Islet precursor cell (in vitro differentiated cells): Measurements from ENCODE around the gene SIGMAR1.

ENCODE experiments used
- DNase-seq: peaks from one replicate; pipeline ENCODE4 v3.0.0-alpha.2; 2018

The SIGMAR1 gene

DNA sequence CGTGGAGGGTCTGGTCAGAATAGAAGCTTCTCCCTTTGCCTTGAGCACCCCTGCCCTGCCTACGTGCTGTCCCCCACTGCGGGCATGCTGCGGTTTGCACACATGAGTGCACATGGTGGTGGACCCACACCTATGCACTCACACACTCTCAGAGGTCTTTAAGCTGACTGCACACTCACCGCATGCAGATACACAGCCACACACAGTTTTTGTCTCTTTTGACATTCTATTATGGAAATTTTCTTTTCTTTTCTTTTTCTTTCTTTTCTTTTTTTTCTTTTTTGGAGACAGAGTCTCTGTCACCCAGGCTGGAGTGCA, 8.1 kb downstream of the SIGMAR1 start:
- no peak for DNase-seq

DNA sequence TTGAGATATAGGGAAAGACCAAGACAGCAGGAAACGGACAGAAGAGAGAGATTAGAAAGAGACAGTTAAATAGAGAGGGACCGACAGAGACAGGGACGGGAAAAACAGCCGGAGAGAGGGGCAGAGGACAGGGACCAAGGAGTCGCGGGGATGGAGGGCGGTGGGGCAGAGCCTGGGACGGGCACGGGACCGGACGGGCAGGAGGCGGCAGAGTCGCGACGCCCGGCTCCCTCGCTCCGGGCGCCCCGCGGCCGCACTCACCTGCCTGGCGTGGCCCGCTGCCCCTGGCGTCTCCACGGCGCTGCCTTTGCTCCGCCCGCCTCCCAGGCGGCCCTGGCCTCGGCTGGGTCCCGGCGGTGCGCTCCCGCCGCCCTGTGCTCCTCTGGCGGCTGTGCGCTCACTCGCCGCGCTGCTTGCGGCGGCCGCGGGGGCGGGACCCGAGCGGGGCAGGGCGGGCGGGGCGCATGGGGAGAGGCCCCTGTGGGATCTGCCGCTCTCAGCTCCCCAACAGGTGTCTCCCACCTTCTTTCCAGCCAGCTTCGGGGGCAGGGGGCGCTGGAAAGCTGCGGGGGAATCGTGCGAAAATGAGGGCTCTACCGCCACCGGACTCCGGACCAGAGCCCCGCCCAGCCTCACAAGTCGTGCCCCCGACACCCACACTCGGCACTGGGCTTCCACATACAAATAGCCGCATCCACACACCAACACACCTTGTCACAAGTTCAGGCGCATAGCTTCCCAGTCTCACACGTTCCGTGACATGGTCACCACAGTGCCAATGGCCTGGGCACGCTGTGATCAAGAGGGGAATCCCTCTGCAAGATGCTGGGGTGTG, 8.7 kb downstream of the SIGMAR1 start, which contains the start of gene ARID3C:
TSS of gene ARID3C (minus strand) at position 411 of the 835 bp plus-strand sequence. CDS start 1,052 bp downstream, outside the sequence.
- peak; percentile 75 for DNase-seq

DNA sequence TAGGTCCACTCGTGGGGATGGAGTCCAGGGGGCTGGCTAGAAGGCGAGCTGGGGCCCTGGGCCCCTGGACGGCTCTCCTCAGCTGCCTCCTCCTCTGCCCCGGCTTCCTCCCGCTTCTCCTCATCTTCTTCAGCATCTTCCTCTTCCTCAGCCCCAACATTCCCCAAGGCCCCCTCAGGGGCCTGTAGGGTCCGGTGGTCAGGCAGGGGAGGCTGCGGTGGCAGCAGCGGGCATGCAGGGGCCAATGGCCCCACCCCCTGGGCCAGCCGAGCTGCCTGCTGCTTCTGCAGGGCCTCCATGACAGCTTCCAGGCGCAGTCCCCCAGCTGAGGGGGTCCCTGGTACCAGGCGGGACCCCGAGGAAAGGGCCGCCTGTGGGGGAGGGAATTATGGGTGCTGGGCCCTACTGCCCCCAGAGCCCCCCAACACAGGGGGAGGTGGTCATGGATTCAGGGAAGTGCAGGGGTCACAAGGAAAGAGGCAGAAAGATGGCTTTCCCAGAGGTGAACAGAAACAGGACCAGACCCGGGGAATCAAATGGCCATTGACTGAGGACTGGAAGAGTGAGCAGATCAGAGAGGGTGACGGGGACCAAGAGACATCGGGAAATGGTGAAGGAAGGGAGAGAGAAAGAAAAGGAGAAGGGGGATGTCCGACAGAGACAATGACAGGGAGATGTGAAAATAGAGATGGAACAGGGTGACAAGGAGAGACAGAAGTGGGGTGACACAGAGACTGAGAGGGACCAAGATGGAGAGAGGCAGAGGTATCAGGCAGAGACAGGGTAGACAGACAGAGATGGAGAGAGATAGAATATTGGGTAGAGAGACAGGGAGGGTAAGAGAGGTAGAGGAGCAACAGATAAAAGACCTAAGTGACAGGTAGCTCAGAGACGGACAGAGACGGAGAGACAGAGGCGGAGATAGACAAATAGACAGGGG, 9.6 kb downstream of the SIGMAR1 start:
- DNase-seq, result no peak

DNA sequence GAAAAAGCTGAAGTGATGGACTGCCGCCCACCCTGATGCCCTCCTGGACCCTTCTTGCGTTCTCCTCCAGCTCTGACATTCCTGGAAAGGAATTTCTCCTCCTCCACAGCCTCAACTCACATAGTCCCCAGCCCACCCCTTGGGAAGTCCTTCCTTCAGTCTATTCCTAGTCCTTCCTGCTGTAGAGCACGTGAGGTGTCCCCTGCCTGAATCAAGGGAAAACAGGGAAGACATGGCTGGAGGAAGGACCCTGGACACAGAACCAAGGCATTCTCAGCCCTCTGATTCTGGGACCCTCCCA, 12.5 kb downstream of the SIGMAR1 start:
- no peak for DNase-seq

DNA sequence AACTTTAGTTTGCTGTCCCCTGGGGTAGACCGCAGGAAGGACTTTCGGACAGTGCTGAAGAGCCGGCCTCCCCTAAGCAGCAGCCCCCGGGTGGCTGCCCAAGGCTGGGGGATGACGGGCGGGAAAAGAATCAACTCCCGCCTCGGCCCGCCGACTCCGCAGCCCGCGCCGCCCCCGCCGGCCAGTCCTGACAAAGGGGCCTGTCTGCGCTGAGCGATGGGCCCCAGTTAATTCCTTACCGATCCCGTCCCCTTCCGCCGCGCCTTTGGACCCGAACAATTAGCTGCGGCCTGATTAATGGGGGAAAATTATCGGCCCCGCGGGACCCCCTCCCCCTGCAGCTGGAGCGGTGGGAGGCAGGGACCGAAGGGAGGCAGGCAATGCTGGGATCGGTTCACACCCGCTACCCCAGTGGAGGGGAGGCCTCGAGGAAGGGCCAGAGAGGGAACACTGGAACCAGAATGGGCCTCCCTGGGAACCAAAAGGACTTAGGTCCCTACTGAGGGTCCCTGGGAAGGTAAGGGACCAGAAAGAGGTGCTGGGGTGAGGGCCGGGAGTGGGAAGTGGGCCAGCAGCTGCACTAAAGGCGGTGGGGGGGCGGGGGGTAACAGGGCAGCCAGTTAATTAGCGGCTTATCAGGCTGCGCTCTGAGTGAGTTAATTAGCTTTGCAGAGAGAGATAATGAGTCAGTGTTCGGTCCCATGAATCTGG, 13.0 kb downstream of the SIGMAR1 start:
- no peak for DNase-seq

DNA sequence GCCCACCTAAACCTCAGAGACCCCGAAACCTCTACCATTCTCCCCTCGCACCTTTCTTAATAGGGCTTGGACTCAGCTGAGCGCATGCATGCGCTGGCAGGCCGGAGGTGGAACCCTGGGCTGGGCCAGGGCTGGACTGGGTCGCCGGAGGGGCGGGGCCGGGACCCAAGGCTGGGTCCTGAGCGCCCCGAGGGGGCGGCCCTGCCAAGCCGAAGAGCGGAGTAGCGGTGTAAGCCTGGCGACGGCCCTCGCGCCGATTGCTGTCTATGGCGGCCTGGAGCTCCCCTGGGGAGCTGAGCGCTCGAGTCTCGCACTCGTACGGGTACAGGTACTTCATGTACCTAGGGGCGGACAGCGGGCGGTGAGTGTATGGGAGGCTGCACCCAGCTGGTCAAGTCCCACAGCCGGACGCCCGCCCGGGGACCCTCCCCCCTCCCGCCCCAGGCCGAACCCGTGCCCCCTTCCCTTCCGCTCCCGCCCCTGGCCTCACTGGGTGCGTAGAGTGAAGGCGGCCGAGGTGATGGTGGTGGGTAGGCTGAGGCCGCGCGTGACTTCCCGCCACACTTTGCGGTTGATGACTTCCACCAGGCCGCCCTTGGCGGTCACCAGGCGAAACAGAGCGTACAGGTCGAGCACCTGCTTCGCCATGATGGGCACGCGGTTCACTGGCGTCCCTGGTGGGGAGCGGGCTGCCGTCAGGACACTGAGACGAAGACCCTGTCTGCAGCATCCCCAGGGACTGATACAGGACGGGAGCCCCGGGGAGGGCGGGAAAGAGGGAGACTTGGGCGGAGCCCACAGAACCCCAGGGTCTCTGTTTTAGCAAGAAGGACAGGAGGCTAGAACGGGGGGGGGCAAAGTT, 14.0 kb downstream of the SIGMAR1 start:
- no peak for DNase-seq

DNA sequence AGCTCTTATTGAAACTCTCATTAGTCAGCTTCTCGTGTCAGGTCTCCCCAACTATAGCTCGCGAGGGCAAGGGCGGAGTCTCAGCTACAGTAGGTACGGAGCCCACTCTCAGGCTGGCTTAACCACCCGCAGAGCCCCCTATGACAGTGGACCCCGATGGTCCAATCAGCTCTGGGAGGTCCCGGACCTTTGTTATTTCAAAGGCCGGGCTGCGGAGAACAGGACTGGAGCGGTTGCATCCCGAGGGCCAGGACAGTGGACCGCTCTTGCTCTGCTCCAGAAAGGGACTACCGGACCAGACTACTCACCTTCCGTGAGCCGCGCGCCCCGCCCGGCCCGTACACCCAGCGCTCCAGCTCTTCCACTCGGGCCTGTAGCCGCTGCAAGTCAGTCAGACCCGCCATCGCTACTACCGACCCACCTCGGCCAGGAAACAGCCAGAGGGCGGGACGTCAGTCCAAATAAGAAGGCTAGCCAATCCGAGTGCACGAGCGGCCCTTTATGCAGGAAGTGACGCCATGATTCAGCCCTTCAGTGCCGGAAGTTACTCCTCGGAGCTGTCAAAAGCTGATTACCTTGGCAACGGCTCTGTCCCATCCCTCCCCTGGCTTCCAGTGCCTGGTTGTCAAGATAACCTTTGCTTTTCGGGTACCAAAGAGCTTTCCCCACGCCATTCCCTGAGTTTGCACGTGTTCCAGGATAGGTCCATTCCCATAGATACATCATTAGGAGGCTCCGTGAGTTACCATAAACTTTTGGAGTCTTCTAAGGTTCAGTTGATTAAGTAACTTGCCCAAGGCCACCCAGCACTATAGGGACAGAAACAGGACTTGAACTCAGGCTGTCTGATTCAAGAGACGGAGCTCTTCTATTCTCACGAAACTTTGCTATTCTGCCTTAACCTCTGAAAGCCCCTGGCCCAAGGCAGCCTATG, 17.3 kb downstream of the SIGMAR1 start, which contains the start of gene DCTN3:
TSS of gene DCTN3 (minus strand) at position 435 of the 934 bp plus-strand sequence. CDS start at position 404, 31 bp downstream.
- peak; percentile 96 for DNase-seq

DNA sequence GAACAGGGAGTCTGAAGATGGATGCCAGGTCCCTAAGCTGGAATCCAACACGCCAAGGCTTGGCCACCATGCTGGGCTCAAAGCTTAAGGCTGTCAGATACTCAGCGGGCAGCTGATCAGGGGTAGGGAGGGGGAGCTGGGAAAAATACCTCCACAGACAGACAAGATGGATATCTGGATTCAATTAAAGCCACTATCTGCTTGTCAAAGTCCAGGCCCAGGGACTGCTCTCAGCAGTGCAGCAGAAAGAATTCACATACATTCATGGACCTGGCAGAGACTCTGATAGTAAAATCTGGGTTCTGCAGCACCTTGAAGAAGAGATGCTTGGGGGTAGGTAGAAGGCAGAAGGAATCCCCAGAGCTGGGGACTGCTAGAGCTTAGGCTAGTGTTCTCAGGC, 22.5 kb downstream of the SIGMAR1 start:
- DNase-seq, result no peak

DNA sequence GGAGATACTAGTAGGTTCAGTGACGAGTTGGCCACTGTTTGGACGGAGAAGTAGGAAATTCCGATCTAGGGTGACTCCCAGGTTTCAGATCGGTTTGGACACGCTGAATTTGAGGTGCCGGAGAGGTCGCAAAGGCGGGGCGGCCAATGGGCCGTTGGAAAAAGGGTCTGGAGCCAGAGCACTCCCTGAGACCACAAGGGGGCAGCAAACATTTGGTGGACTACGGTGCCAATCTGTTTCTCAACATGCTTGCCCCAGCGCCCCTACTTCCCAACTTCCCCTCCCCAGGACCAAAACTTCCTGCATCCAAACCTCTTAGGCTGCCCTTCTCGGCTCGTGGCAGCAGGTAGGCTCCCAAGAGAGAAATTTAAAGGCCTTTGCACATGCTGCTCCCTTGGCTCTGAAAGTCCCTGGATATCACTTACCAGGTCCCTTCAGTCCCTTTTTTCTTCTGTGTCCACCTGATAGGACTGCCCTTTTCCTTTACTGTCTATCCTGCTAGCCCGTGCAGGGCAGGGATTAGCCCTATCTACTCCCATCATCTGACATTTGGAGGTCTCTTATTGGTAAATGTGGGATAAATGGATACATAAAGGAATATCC, 24.7 kb downstream of the SIGMAR1 start:
- DNase-seq, result peak; percentile 78

DNA sequence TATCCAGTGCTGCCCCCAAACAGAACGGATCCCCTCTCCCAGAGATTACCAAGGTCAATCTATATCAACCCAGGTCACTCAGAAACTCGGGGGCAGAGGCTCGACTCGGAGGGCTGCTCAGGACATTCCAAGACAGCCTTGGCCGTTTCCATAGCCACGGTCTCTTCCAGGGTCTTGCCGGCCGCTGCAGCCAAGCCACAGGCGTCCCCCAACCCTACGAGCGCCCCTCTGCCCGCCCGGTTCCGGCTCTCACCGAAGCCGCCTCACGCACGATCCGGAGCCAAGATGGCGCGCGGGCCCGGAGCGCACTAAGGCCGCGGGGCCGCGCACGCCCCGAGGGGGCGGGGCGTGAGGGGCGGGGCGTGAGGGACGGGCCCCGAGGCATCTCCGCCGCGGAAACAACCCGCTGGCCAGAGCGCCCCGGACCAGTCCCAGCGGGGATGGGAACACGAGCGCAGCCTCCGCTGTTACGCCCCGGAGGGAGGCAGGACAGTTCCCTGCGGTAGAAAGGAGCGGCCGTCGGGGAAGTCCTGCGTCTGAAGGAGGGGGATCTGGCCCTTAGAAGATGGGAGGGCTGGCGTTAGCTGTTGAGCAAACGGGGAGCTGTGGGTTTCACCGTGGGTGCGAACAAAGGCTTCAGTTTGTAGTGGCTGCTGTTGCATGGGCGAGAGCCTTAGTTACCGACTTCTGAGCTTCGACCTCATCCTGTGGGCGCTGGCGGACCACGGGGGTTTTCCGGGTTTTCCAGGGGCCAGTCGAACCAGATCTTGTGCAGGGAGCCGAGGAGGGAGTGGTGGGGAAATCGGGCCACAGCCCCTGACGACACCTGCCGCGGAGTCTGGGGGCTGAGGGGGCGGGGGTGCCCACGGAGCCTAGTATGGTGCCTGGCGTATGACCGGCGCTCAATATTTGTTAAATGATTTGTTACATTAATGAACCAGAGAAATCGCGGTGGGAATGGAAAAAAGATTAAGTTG, 25.5 kb downstream of the SIGMAR1 start, which contains the start of gene RPP25L:
TSS of gene RPP25L (minus strand) at position 287 of the 977 bp plus-strand sequence. CDS start 801 bp downstream, outside the sequence.
- DNase-seq, result peak; percentile 88

DNA sequence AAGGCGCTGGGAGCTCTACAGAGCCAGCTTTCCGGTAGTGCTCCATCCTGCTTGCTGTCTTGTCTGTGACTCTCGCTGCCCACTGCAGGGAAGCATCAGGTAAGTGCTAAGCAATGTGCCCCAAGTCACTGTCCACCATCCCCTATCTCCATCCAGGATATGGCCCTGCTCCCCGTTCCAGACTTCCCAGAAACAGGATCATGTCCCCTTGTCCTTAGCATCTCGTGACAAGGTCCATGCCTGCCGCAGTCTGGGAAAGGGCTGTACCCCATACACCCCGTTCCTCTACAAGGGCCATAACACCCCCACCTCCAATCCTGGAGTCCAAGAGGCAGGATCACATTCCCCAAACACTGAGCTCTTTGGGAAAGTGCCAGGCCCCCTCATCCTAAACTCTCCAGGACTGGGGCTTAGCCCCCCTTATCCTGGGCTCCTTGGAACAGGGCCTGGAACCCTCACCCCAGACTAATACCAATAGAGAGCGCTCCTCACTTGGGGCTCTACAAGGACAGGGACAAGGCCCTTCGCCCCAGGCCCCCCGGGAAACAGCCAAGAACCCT, 26.3 kb downstream of the SIGMAR1 start:
- no peak for DNase-seq

DNA sequence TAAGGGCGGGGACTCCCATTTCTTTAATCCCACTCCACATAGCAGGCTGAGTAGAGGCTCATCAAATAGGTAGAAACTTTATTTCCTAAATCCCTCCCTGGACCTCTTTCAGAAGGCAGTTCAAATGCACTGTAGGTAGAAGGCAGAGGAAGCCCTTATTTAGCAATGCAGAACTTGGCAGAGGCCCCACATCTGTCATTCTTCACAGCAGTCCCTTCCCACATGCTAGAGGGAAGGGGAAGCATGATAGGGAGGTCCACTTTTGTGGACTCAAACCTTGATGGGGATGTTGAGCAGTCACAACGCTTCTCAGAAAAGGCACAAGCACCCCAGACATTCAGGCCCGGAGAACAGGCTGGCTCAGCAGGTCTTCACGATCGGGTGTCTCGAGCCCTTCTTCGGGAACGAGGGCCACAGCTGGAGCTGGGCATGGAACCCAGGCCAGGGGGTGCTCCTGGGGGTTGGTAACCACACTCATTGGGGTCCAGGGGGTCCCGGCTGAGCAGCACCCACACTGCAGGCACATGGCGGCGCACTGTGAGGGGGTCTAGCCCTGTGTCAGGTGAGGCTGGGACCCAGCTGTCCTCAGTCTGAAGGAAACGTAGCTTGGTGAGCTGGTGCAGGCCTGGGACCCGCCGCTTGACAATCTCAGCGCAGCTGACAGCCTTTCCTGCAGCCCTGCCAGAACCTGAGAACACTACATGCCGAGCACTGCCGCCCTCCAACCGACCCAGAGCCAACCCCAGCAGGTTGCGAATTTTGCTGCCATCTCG, 27.0 kb downstream of the SIGMAR1 start:
- no peak for DNase-seq

DNA sequence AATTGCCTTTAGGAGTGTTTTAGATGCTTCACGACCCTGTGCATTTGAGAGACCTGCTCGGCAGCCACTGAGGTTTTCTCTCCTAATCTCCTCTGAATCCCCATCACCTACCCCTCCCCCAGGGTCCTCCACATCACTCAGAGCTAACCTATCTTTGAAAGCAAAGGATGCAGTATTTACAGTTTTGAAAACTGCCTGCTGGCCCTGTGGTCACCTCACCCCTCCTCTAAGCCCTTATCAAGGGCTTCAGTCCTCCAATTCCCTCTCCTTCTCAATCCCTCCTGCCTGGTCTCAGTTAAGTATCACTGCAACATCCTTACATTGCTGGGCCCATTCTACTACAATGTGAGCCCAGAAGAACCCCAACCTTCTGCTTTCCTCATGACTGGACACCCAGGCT, 30.3 kb downstream of the SIGMAR1 start:
- DNase-seq, result no peak

DNA sequence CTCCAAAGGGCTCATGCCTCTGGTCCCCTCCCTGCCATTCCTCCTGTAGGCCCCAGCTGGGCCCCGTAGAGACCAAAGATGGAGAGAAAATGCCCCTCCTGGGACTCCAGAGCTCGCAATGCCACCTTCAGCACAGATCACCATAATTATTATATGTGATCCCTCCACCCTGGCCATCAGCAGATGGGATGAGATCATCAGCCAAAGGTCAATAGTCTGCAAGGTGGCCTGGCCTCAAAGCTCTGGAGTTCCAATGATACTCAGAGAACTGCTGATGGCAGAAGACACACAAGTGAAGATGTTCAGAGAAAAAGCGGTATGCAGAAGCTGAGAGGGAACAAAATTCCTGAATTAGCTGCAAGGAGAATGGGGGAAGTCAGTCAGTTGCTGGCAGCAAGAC, 30.7 kb downstream of the SIGMAR1 start:
- DNase-seq, result no peak

DNA sequence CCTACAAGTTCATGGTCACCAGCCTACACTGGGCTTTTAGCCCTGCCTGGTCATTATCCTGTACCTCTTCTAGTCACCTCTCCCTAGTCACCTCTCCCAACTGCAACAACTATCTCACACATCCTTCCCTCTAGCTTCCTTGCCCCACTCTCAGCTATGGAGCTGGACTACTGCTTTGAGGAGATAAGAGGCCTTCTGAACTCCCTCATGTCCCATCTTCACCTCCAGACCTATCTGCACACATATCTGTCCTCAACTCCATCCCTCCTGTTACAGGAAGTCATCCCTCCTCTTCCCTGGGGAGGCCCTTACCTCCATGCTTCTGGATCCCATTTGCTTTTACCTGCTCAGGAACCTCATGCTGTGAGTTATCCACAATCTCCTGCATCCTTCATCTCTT, 31.4 kb downstream of the SIGMAR1 start:
- no peak for DNase-seq

DNA sequence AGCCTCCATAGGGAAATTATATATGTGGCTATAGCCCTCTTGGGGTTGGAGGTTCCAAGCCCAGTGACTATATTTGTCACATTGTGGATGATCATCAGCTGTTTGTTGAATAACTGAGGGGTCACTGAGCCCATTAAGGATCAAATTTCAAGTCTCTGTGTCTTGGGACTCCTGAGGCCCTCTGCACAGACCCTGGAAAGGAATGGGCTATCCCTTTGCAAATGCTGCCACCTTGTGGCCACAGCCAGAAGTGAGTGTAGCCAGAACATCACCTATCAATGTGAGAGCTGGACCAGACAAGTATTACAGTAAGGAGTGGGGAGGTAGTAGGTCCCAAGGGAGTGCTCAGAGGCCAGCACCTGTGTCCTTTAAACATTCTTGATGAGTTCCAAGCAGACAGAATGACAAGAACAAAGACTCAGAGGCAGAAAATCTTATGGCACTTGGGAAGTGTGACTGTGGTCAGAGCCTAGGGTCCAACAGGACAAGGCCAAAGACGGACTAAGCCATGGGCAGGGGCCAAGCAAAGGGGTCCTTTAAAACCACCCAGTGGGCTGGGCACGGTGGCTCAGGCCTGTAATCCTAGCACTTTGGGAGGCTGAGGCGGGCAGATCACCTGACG, 33.9 kb downstream of the SIGMAR1 start:
- peak; percentile 91 for DNase-seq

DNA sequence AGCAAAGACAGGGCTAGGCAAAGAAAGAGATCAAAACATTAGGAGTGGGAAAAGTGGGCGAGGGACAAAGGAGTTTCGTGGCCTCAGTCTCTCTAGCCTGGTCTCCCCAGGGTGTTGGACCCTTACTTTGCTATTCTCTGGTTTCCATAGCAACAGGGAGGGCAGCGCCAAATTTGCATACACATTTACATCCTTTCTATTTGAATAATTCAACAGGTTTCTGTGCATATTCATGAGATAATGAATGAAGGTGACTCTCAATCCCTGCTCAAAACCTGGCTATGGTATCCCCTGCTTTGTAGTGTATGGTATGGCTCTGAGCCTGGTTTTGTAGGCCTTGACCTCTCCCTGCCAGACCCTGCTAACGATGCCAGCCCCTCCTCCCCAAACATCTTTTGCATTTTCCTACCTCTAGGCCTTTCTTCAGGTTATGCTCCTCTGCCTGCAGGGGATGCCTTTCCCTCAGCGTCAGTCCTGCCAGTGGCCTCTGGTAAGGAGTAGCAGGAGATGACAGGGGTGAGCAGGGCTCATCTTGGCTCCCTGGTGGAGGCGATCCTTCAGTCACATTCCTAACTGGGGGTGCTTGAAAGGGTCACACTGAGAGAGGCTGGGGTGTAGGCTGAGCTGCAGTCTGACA, 35.5 kb downstream of the SIGMAR1 start:
- no peak for DNase-seq
